Stimulated activated CD4-positive, alpha-beta T cell treated with anti-CD3 and anti-CD28 coated beads, Interleukin-12 subunit alpha, Interleukin-12 subunit beta, amount 100 ng/mL, for 48 hours (primary cell): ENCODE results near the gene FGR.

Experiments
- DNase-seq, 3 donors: peaks; one replicate each; pipeline ENCODE4 v3.0.0-alpha.2; 2020; ENCODE audit warnings: low read depth in 2 of 3, low spot score in 1 of 3

Gene FGR

GRCh38 chr1:27569506-27570291 lies 65.3 kb downstream of the FGR start:
- no peak for DNase-seq

- DNase-seq: no peak
Measured at GRCh38 chr1:27569088-27569460, 65.9 kb downstream of the FGR start.

GRCh38 chr1:27568300-27569087 lies 66.5 kb downstream of the FGR start:
- DNase-seq: peak; percentile 83 to 95 (median 86)

- no peak for DNase-seq
Measured at GRCh38 chr1:27567971-27568299, 67.0 kb downstream of the FGR start.

GRCh38 chr1:27567146-27567526 lies 67.8 kb downstream of the FGR start:
- DNase-seq: no peak

- no peak for DNase-seq
Measured at GRCh38 chr1:27566462-27567145, 68.4 kb downstream of the FGR start.

GRCh38 chr1:27564710-27565649 lies 70.0 kb downstream of the FGR start:
- DNase-seq: no peak

- no peak for DNase-seq
Measured at GRCh38 chr1:27563591-27564471, 71.2 kb downstream of the FGR start.

GRCh38 chr1:27563341-27563590 lies 71.7 kb downstream of the FGR start:
- no peak for DNase-seq

- DNase-seq: no peak
Measured at GRCh38 chr1:27562534-27563340, 72.2 kb downstream of the FGR start.
